HepG2 (cell line): ENCODE results near the gene HBG1. TPM values are rescaled to one million over a fixed set of nuclear protein-coding genes. Genes with fewer than 3 reads are reported as not detected.

Source experiments
- ATAC-seq: fragments of 200-7000 bp; cut with Tn5 transposase; 3 replicates; pipeline ENCODE4 v1.9.1; 2020; ENCODE audit warnings: mild to moderate bottlenecking, moderate library complexity
- BruUV-seq: library from RNA; stranded (reverse); fragments of 400-500 nt; replicated peaks from 2 replicates; lab custom pipeline; 2021; lab: Mats Ljungman, UMichigan
- CTCF ChIA-PET: fragments of 300-600 bp; formaldehyde crosslinking; extraction: SDS; loops from one replicate; lab custom pipeline; 2021; ENCODE audit warnings: low total read pairs, inconsistent platforms, low intra/inter-chr PET ratio; lab: Yijun Ruan, JAX
- POLR2A ChIA-PET: fragments of 350-600 bp; sonication (Branson Sonifier 250); formaldehyde crosslinking; loops from one replicate; lab custom pipeline; 2020; ENCODE audit warnings: antibody characterized with exemption, inconsistent platforms; lab: Yijun Ruan, JAX
- DNase-seq: peaks from one replicate; pipeline ENCODE4 v3.0.0-alpha.2; 2015; ENCODE audit warnings: low spot score
- FAIRE-seq: peaks from 3 replicates; lab custom pipeline; 2011; peaks lifted over from hg19 to GRCh38; lab: Jason Lieb, UNC
- H2AFZ ChIP-seq: one replicate; pipeline ENCODE4 v1.6.1; 2011; ENCODE audit warnings: low read length, inconsistent platforms
- H3K27ac ChIP-seq: fragments of 300-600 bp; 3 replicates; pipeline ENCODE4 v1.8.0; 2011; ENCODE audit warnings: mixed run types, mild to moderate bottlenecking, mixed read lengths, low read length, inconsistent platforms; ENCODE audit not compliant: insufficient read depth; ENCODE audit errors: extremely low read length
- H3K27me3 ChIP-seq, 2 experiments: fragments of 200-600 bp in 1 of 2; 2 replicates in 1 of 2; 3 replicates in 1 of 2; pipeline versions ENCODE4 v1.6.0 to v1.8.0; 2011; ENCODE audit warnings: low read length in 2 of 2, mild to moderate bottlenecking in 2 of 2, moderate library complexity in 2 of 2, inconsistent platforms in 1 of 2; ENCODE audit not compliant: insufficient read depth in 2 of 2, control insufficient read depth in 1 of 2
- H3K36me3 ChIP-seq, 2 experiments: fragments of 200-600 bp in 1 of 2; replicated peaks in 1 of 2; 2 replicates in 1 of 2; 3 replicates in 1 of 2; pipeline versions ENCODE4 v1.5.1 to v1.8.0; 2011; ENCODE audit warnings: low read length in 2 of 2, inconsistent platforms in 1 of 2; ENCODE audit not compliant: insufficient read depth in 2 of 2, control insufficient read depth in 1 of 2
- H3K4me1 ChIP-seq: 2 replicates; pipeline ENCODE4 v1.5.1; 2012; ENCODE audit warnings: low read length, inconsistent platforms; ENCODE audit not compliant: insufficient read depth
- H3K4me2 ChIP-seq: 2 replicates; pipeline ENCODE4 v1.6.0; 2011; ENCODE audit warnings: low read depth, low read length, inconsistent platforms
- H3K4me3 ChIP-seq, 3 experiments: fragments of 200-600 bp in 1 of 3; sonication (generic), shearing (Covaris generic) in 1 of 3; replicated peaks in 1 of 3; 2 replicates each; pipeline ENCODE4 v1.5.1; 2011 to 2016; ENCODE audit warnings: low read length in 3 of 3, inconsistent platforms in 2 of 3, low read depth in 2 of 3, mild to moderate bottlenecking in 2 of 3, control low read depth in 1 of 3, mixed read lengths in 1 of 3; ENCODE audit not compliant: insufficient read depth in 1 of 3
- H3K79me2 ChIP-seq: one replicate; pipeline ENCODE4 v1.6.1; 2011; ENCODE audit warnings: low read length, inconsistent platforms; ENCODE audit not compliant: insufficient read depth
- H3K9ac ChIP-seq: 2 replicates; pipeline ENCODE4 v1.6.0; 2011; ENCODE audit warnings: mild to moderate bottlenecking, low read depth, low read length, inconsistent platforms; ENCODE audit not compliant: insufficient read depth
- H3K9me3 ChIP-seq: 2 replicates; pipeline ENCODE4 v1.5.1; 2012; ENCODE audit warnings: mild to moderate bottlenecking, low read length
- H4K20me1 ChIP-seq: 2 replicates; pipeline ENCODE4 v1.6.0; 2011; ENCODE audit warnings: inconsistent platforms, mild to moderate bottlenecking, low read length, moderate library complexity; ENCODE audit not compliant: insufficient read depth
- AHR ChIP-seq: IDR thresholded peaks from 2 replicates; pipeline ENCODE4 v1.6.1; 2018; ENCODE audit warnings: missing genetic modification reagents, missing compliant biosample characterization
- KMT2B ChIP-seq: IDR thresholded peaks from 2 replicates; pipeline ENCODE4 v1.6.1; 2016; ENCODE audit warnings: missing genetic modification reagents, missing compliant biosample characterization
- MYPOP ChIP-seq: sonication (generic); formaldehyde crosslinking; IDR thresholded peaks from 2 replicates; pipeline ENCODE4 v1.8.1; 2023; ENCODE audit warnings: mild to moderate bottlenecking, moderate library complexity, missing genetic modification reagents
- RARA ChIP-seq: IDR thresholded peaks from 2 replicates; pipeline ENCODE4 v1.6.1; 2016; ENCODE audit warnings: missing genetic modification reagents, missing compliant biosample characterization
- RBM22 ChIP-seq: fragments of 200-400 bp; formaldehyde crosslinking; optimal IDR thresholded peaks from 2 replicates; pipeline ENCODE3; 2017; ENCODE audit warnings: mild to moderate bottlenecking, low read length, moderate library complexity
- ZFY ChIP-seq: sonication (generic); formaldehyde crosslinking; IDR thresholded peaks from 2 replicates; pipeline ENCODE4 v1.4.0; 2020; ENCODE audit warnings: missing genetic modification reagents
- ZNF101 ChIP-seq: sonication (generic); formaldehyde crosslinking; IDR thresholded peaks from 2 replicates; pipeline ENCODE4 v1.4.0; 2020; ENCODE audit warnings: mild to moderate bottlenecking, low read depth, missing genetic modification reagents, borderline replicate concordance
- ZNF569 ChIP-seq: sonication (generic); formaldehyde crosslinking; IDR thresholded peaks from 2 replicates; pipeline ENCODE4 v1.5.0; 2020; ENCODE audit warnings: mild to moderate bottlenecking, missing genetic modification reagents, moderate library complexity, borderline replicate concordance
- ZNF589 ChIP-seq: sonication (generic); formaldehyde crosslinking; conservative IDR thresholded peaks from 2 replicates; pipeline ENCODE4 v1.8.0; 2022; ENCODE audit warnings: mild to moderate bottlenecking, moderate library complexity, missing genetic modification reagents
- ZNF891 ChIP-seq: sonication (generic); formaldehyde crosslinking; IDR thresholded peaks from 2 replicates; pipeline ENCODE4 v1.5.0; 2020; ENCODE audit warnings: mild to moderate bottlenecking, missing genetic modification reagents
- in situ Hi-C: cut with HindIII; loops from 2 replicates; pipeline ENCODE4 v1.10.0; 2017; ENCODE audit warnings: low pct_unique_long_range_greater_than_20kb; ENCODE audit not compliant: extremely low pct_ligation_motif_present
- intact Hi-C: fragments of 100-400 bp; cut with micrococcal nuclease; formaldehyde crosslinking; loops from one replicate; pipeline ENCODE4 v1.10.0; 2022; ENCODE audit not compliant: unreplicated experiment
- polyA plus RNA-seq, 8 experiments: library from polyadenylated mRNA; depleted of rRNA in 3 of 8; stranded (reverse) in 7 of 8; unstranded in 1 of 8; fragments of >200 nt; fragmentation: Illumina TruSeq in 4 of 8; extraction: Trizol in 4 of 8; gene quantifications; 2 replicates each; pipeline versions ENCODE4 v1.2.1 to v1.2.3, GENCODE V29; 2011 to 2016; ENCODE audit warnings: low read depth in 4 of 8, missing spikeins in 1 of 8, mixed read lengths in 1 of 8; ENCODE audit not compliant: insufficient read depth in 1 of 8
- total RNA-seq, 5 experiments: library from RNA; depleted of rRNA; stranded (reverse); fragments of >200 nt; fragmentation: Illumina TruSeq; extraction: Trizol; gene quantifications; 2 replicates each; pipeline ENCODE4 v1.2.3, GENCODE V29; 2016; ENCODE audit warnings: low read depth in 1 of 5
- TF ChIP-seq, protein P1 (sequence below): sonication (generic); formaldehyde crosslinking; IDR thresholded peaks from 2 replicates; pipeline ENCODE4; 2020; ENCODE audit warnings: missing genetic modification reagents, mild to moderate bottlenecking, borderline replicate concordance

Gene HBG1
- total and polyA plus RNA-seq, 2 of the 13 experiments (the other 11 are each of a cell fraction or from before 2014, with no cell fraction given) = not detected

GRCh38 chr11:5266609-5267008 is 17.0 kb upstream of the HBG1 start:
- no peak overlapping the region for H3K4me2 ChIP-seq
- ChIA-PET POLR2A (no interaction called here), CTCF (no interaction called here)
- DNase-seq (no peak), FAIRE-seq (no peak), ATAC-seq (no peak)
- no TSS peak for BruUV-seq
- no peaks in the 10 kb centered on the region for H3K79me2 ChIP-seq
- H3K9ac ChIP-seq = no peak overlapping the region
- no peak overlapping the region for H3K27ac ChIP-seq
- intact Hi-C loops (no loop called here), in situ Hi-C loops (no loop called here)
- no peaks in the 10 kb centered on the region for H3K9me3 ChIP-seq
- H3K4me3 ChIP-seq = no peak overlapping the region
- no peaks in the 10 kb centered on the region for H3K27me3 ChIP-seq
- H4K20me1 ChIP-seq = no peaks in the 10 kb centered on the region
- no peaks in the 10 kb centered on the region for H3K36me3 ChIP-seq
- H3K4me1 ChIP-seq = no peaks in the 10 kb centered on the region
- TF ChIP-seq ZNF101 (CRISPR knock-in tag) (no peak), AHR (no peak), KMT2B (no peak), ZNF569 (no peak), MYPOP (CRISPR knock-in tag) (no peak), ZNF589 (no peak), RBM22 (no peak), ZNF891 (no peak), ZFY (CRISPR knock-in tag) (no peak), RARA (CRISPR knock-in tag) (no peak)
- TF ChIP-seq, protein P1, sequence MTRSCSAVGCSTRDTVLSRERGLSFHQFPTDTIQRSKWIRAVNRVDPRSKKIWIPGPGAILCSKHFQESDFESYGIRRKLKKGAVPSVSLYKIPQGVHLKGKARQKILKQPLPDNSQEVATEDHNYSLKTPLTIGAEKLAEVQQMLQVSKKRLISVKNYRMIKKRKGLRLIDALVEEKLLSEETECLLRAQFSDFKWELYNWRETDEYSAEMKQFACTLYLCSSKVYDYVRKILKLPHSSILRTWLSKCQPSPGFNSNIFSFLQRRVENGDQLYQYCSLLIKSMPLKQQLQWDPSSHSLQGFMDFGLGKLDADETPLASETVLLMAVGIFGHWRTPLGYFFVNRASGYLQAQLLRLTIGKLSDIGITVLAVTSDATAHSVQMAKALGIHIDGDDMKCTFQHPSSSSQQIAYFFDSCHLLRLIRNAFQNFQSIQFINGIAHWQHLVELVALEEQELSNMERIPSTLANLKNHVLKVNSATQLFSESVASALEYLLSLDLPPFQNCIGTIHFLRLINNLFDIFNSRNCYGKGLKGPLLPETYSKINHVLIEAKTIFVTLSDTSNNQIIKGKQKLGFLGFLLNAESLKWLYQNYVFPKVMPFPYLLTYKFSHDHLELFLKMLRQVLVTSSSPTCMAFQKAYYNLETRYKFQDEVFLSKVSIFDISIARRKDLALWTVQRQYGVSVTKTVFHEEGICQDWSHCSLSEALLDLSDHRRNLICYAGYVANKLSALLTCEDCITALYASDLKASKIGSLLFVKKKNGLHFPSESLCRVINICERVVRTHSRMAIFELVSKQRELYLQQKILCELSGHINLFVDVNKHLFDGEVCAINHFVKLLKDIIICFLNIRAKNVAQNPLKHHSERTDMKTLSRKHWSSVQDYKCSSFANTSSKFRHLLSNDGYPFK = no peak
- H2AFZ ChIP-seq = no peak overlapping the region
